HCT116 (cell line): Measurements from ENCODE around the gene CYP2A6.

Experiments used
- EZH2 ChIP-seq: fragments of 200-600 bp; sonication (generic); IDR thresholded peaks from 2 replicates; pipeline ENCODE4 v1.6.1; 2017; ENCODE audit warnings: antibody characterized with exemption, mixed run types
- EZH2phosphoT487 ChIP-seq: fragments of 200-600 bp; IDR thresholded peaks from 2 replicates; pipeline ENCODE4 v1.6.1; 2018; ENCODE audit warnings: antibody characterized with exemption, borderline replicate concordance
- FOSL1 ChIP-seq: IDR thresholded peaks from 2 replicates; pipeline ENCODE4 v1.6.1; 2012; ENCODE audit warnings: low read depth
- JUND ChIP-seq: IDR thresholded peaks from 2 replicates; pipeline ENCODE4 v1.6.1; 2012
- POLR2A ChIP-seq: IDR thresholded peaks from 2 replicates; pipeline ENCODE4 v1.7.0; 2011; ENCODE audit warnings: borderline replicate concordance; ENCODE audit not compliant: insufficient read depth, insufficient read length; ENCODE audit errors: extremely low read depth
- REST ChIP-seq: IDR thresholded peaks from 2 replicates; pipeline ENCODE4 v1.6.1; 2012; ENCODE audit warnings: low read depth
- TCF7L2 ChIP-seq: IDR thresholded peaks from 2 replicates; pipeline ENCODE4 v1.7.0; 2011; ENCODE audit warnings: borderline replicate concordance, inconsistent platforms; ENCODE audit not compliant: insufficient read depth, insufficient read length; ENCODE audit errors: extremely low read depth
- ZFX ChIP-seq: fragments of 450-650 bp; IDR thresholded peaks from 2 replicates; pipeline ENCODE4 v1.6.1; 2017
- ZNF274 ChIP-seq: fragments of 200-500 bp; sonication (Bioruptor generic); IDR thresholded peaks from 2 replicates; pipeline ENCODE4 v1.6.1; 2014; ENCODE audit warnings: mild to moderate bottlenecking, low read depth, low read length, inconsistent platforms
- TF ChIP-seq, protein P1 (sequence below), 3 experiments: fragments of 200-600 bp in 1 of 3; sonication (generic) in 1 of 3; IDR thresholded peaks in 2 of 3; conservative IDR thresholded peaks in 1 of 3; 2 replicates each; pipeline ENCODE4 v1.5.1; 2012 to 2017; ENCODE audit warnings: low read depth in 2 of 3, low read length in 2 of 3, antibody characterized with exemption in 1 of 3, borderline replicate concordance in 1 of 3, control low read depth in 1 of 3, mild to moderate bottlenecking in 1 of 3, mixed read lengths in 1 of 3, mixed run types in 1 of 3, moderate library complexity in 1 of 3; ENCODE audit not compliant: insufficient read depth in 1 of 3
- TF ChIP-seq, protein P2 (sequence below): IDR thresholded peaks from 2 replicates; pipeline ENCODE4 v1.6.1; 2012

DNA sequence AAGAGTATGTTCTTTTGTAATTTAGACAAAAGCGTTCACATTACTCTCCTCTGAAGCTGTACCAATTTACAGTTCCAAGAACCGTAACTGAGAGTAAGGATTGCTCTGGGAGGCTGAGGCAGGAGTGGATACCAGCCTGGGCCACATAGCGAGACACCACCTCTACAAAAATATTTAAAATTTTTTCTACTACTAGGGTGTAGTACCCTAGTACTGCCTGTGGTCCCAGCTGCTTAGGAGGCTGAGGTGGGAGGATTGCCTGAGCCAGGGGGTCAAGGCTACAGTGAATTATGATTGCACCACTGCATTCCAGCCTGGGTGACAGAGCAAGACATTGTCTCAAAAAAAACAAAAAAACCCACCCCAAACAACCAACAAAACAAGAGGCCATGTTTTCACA lies 12.1 kb upstream of the CYP2A6 start:
- TF ChIP-seq POLR2A (no peak), TCF7L2 (no peak), ZFX (no peak), ZNF274 (no peak), EZH2phosphoT487 (no peak), FOSL1 (no peak), REST (no peak), JUND (no peak), EZH2 (no peak)
- TF ChIP-seq, protein P1, sequence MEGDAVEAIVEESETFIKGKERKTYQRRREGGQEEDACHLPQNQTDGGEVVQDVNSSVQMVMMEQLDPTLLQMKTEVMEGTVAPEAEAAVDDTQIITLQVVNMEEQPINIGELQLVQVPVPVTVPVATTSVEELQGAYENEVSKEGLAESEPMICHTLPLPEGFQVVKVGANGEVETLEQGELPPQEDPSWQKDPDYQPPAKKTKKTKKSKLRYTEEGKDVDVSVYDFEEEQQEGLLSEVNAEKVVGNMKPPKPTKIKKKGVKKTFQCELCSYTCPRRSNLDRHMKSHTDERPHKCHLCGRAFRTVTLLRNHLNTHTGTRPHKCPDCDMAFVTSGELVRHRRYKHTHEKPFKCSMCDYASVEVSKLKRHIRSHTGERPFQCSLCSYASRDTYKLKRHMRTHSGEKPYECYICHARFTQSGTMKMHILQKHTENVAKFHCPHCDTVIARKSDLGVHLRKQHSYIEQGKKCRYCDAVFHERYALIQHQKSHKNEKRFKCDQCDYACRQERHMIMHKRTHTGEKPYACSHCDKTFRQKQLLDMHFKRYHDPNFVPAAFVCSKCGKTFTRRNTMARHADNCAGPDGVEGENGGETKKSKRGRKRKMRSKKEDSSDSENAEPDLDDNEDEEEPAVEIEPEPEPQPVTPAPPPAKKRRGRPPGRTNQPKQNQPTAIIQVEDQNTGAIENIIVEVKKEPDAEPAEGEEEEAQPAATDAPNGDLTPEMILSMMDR (IDR thresholded peaks at IDR 0.05 in 2 of 3, conservative IDR thresholded peaks at IDR 0.05 in 1 of 3; ENCODE audit: borderline replicate concordance in 1 of 3, insufficient read depth in 1 of 3, low read depth in 2 of 3, low read length in 2 of 3), result 0 out of 6 replicates have a peak, but pooled peaks of 1 of the 3 experiments have one; percentile 7
- TF ChIP-seq, protein P2, sequence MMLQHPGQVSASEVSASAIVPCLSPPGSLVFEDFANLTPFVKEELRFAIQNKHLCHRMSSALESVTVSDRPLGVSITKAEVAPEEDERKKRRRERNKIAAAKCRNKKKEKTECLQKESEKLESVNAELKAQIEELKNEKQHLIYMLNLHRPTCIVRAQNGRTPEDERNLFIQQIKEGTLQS, result no peak
